Measurements from ENCODE around the gene WDR17.
A peak's percentile ranks its signal among the peaks of the same experiment; 100 is the strongest.

Gene WDR17

DNA sequence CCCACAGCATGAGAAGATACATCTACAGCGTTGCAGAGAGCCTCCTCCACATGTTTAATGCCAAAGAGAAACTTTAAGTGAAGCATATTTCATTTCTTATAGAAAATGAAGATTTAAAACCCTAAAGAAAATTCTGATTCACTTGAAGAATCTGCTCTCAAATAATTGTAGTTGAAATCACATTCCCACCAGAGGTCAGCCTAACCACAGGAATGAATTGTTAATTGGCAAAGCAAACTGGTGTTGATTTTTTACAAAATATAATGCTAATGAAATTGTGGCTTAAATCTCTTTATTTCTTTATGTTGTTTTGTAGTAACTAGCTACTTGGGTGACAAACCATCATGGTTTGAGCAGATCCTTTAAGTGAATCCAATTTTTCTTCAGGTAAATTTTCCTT is 31.1 kb upstream of the WDR17 start:
- H3K4me3 ChIP-seq (ENCODE audit: low read length) = no peak overlapping the region
- peak; percentile 57 for DNase-seq (ENCODE audit: low read depth)
- peak; percentile 41 for TF ChIP-seq CTCF (IDR thresholded peaks at IDR 0.05; ENCODE audit: insufficient read depth, low read depth, low read length, missing control alignments)

- no peak for TF ChIP-seq CTCF (IDR thresholded peaks at IDR 0.05; ENCODE audit: insufficient read depth, low read depth, low read length, missing control alignments)
- DNase-seq (ENCODE audit: low read depth) = no peak
- H3K4me3 ChIP-seq (ENCODE audit: low read length) = no peak overlapping the region
Observed at GRCh38 chr4:176034936-176035335, 30.7 kb upstream of the WDR17 start.

- no peak for TF ChIP-seq CTCF (IDR thresholded peaks at IDR 0.05; ENCODE audit: insufficient read depth, low read depth, low read length, missing control alignments)
- no peak overlapping the region for H3K4me3 ChIP-seq (ENCODE audit: low read length)
- DNase-seq (ENCODE audit: low read depth) = no peak
Observed at GRCh38 chr4:176036585-176037205, 28.9 kb upstream of the WDR17 start.

GRCh38 chr4:176038789-176039188 is 26.9 kb upstream of the WDR17 start:
- no peak for TF ChIP-seq CTCF (IDR thresholded peaks at IDR 0.05; ENCODE audit: insufficient read depth, low read depth, low read length, missing control alignments)
- no peak overlapping the region for H3K4me3 ChIP-seq (ENCODE audit: low read length)
- no peak for DNase-seq (ENCODE audit: low read depth)

- no peak overlapping the region for H3K4me3 ChIP-seq (ENCODE audit: low read length)
- no peak for TF ChIP-seq CTCF (IDR thresholded peaks at IDR 0.05; ENCODE audit: insufficient read depth, low read depth, low read length, missing control alignments)
- DNase-seq (ENCODE audit: low read depth) = no peak
Observed at GRCh38 chr4:176042195-176042594, 23.4 kb upstream of the WDR17 start.

GRCh38 chr4:176043838-176044588 is 21.6 kb upstream of the WDR17 start:
- no peak overlapping the region for H3K4me3 ChIP-seq (ENCODE audit: low read length)
- no peak for TF ChIP-seq CTCF (IDR thresholded peaks at IDR 0.05; ENCODE audit: insufficient read depth, low read depth, low read length, missing control alignments)
- no peak for DNase-seq (ENCODE audit: low read depth)

GRCh38 chr4:176044589-176044951 is 21.1 kb upstream of the WDR17 start:
- H3K4me3 ChIP-seq (ENCODE audit: low read length) = no peak overlapping the region
- TF ChIP-seq CTCF (IDR thresholded peaks at IDR 0.05; ENCODE audit: insufficient read depth, low read depth, low read length, missing control alignments) = no peak
- DNase-seq (ENCODE audit: low read depth) = no peak

Data from epithelial cell of esophagus (primary cell).